Measurements from ENCODE around the gene KBTBD12. TPM values are rescaled to one million over a fixed set of nuclear protein-coding genes. Genes with fewer than 3 reads are reported as not detected.
"Not testable (repeated sequence)": the region's sequence is repeated elsewhere in the genome, so short reads cannot be mapped to it uniquely, and the experiment has no call there.

The KBTBD12 gene
- total RNA-seq, 3 donors from 2014 or later, result 0.32 to 0.73 TPM; not detected in 1

- Histone ChIP-seq H3K36me3 (no peaks in the 10 kb centered on the region), H3K9me3 (no peaks in the 10 kb centered on the region), H3K4me3 (no peak overlapping the region), H3K27ac (no peak overlapping the region), H3K4me1 (no peaks in the 10 kb centered on the region), H3K27me3 (no peaks in the 10 kb centered on the region)
- no peak for DNase-seq (ENCODE audit: low spot score in 2 of 2)
- intact Hi-C loops (cut with DNase I; ENCODE audit: low total_unique reads), result no loop called here
- TF ChIP-seq POLR2A (IDR thresholded peaks at IDR 0.05) (no peak), CTCF (IDR thresholded peaks at IDR 0.05) (no peak), POLR2AphosphoS5 (IDR thresholded peaks at IDR 0.05) (no peak)
Observed at GRCh38 chr3:127870156-127870555, 44.9 kb upstream of the KBTBD12 start.

DNA sequence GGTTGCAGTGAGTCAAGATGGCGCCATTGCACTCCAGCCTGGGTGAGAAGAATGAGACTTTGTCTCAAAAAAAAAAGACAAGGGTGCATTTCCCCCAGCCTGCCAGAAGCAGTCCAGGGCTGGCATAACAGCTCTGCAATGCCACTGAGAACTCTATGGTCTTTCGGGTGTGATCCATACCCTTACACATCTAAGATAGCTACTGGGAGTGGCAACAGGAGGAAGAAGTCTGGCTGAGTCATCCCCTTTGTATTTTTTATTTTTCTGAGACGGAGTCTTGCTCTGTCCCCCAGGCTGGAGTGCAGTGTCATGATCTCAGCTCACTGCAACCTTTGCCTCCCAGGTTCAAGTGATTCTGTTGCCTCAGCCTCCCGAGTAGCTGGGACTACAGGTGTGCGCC lies 40.9 kb upstream of the KBTBD12 start:
- H3K4me3 ChIP-seq; H3K27ac ChIP-seq; DNase-seq (ENCODE audit: low spot score in 2 of 2); H3K9me3 ChIP-seq; H3K27me3 ChIP-seq; H3K4me1 ChIP-seq; intact Hi-C loops (cut with DNase I; ENCODE audit: low total_unique reads); H3K36me3 ChIP-seq: not testable (repeated sequence)

DNA sequence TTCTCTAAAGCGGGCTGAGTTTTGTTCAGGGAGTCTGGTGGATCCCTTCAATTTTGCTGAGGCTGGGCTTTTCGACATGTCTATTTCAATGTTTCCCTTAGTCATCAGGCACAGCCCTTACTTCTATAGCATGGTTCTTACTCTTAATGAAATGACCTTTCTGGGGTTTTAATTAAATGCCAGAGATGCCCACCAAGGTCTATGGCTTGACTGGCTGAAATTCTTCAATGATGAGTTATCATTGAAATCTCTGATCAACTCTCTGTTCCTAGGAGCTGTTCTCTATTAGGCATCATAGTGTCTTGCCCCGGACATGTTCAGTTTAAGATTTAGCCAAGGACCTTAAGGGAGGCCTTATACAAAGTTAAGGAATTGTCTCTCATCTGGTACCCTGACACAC lies 33.4 kb upstream of the KBTBD12 start:
- H3K36me3 ChIP-seq, result no peaks in the 10 kb centered on the region
- intact Hi-C loops (cut with DNase I; ENCODE audit: low total_unique reads), result no loop called here
- H3K9me3 ChIP-seq, result no peaks in the 10 kb centered on the region
- no peaks in the 10 kb centered on the region for H3K27me3 ChIP-seq
- no peak overlapping the region for H3K4me3 ChIP-seq
- no peak for DNase-seq (ENCODE audit: low spot score in 2 of 2)
- H3K27ac ChIP-seq, result no peak overlapping the region
- no peak for TF ChIP-seq CTCF (IDR thresholded peaks at IDR 0.05)
- no peak for TF ChIP-seq POLR2AphosphoS5 (IDR thresholded peaks at IDR 0.05)
- TF ChIP-seq POLR2A (IDR thresholded peaks at IDR 0.05), result no peak
- no peaks in the 10 kb centered on the region for H3K4me1 ChIP-seq

GRCh38 chr3:127884041-127884440 lies 31.0 kb upstream of the KBTBD12 start:
- no peak for DNase-seq (ENCODE audit: low spot score in 2 of 2)
- intact Hi-C loops (cut with DNase I; ENCODE audit: low total_unique reads), result no loop called here
- no peak overlapping the region for H3K27ac ChIP-seq
- no peaks in the 10 kb centered on the region for H3K27me3 ChIP-seq
- TF ChIP-seq CTCF (IDR thresholded peaks at IDR 0.05) (no peak), POLR2A (IDR thresholded peaks at IDR 0.05) (no peak), POLR2AphosphoS5 (IDR thresholded peaks at IDR 0.05) (no peak)
- H3K4me1 ChIP-seq, result no peaks in the 10 kb centered on the region
- no peaks in the 10 kb centered on the region for H3K36me3 ChIP-seq
- H3K9me3 ChIP-seq, result no peaks in the 10 kb centered on the region
- H3K4me3 ChIP-seq, result no peak overlapping the region

GRCh38 chr3:127886231-127886955 lies 28.6 kb upstream of the KBTBD12 start:
- TF ChIP-seq POLR2AphosphoS5 (IDR thresholded peaks at IDR 0.05) (no peak), POLR2A (IDR thresholded peaks at IDR 0.05) (no peak), CTCF (IDR thresholded peaks at IDR 0.05) (no peak)
- DNase-seq (ENCODE audit: low spot score in 2 of 2), result no peak
- intact Hi-C loops (cut with DNase I; ENCODE audit: low total_unique reads), result loop anchor here (5.0 kb wide), 1 partner anchor 299 kb away; no protein-coding TSS in a partner anchor
- H3K4me1 ChIP-seq, result no peaks in the 10 kb centered on the region
- H3K27ac ChIP-seq, result no peak overlapping the region
- no peaks in the 10 kb centered on the region for H3K36me3 ChIP-seq
- H3K4me3 ChIP-seq, result no peak overlapping the region
- H3K9me3 ChIP-seq, result peaks cover 0 to 5% of the 10 kb centered on the region in 2 donors
- no peaks in the 10 kb centered on the region for H3K27me3 ChIP-seq
